ENCODE measurements around the gene CROCC2. TPM values are rescaled to one million over a fixed set of nuclear protein-coding genes. Genes with fewer than 3 reads are reported as not detected.

Gene CROCC2
- polyA plus RNA-seq, 1 of the 3 experiments (the other 2 are of a cell fraction): not detected

- no peak for TF ChIP-seq USF1 (IDR thresholded peaks at IDR 0.05; ENCODE audit: borderline replicate concordance, low read depth)
Measured at GRCh38 chr2:241025639-241026038, 119.5 kb downstream of the CROCC2 start (continued).

GRCh38 chr2:241029599-241030332 is 123.6 kb downstream of the CROCC2 start:
- ChIA-PET POLR2A (no interaction called here), CTCF (no interaction called here)
- Histone ChIP-seq H3K4me1 (ENCODE audit: control insufficient read depth in 1 of 2, insufficient read depth in 2 of 2, low read depth in 1 of 2, low read length in 1 of 2) (no peaks in the 10 kb centered on the region), H3K27ac (ENCODE audit: low read depth in 2 of 2, low read length in 1 of 2) (no peak overlapping the region), H3K9ac (no peak overlapping the region), H3K4me2 (no peak overlapping the region), H3K9me2 (no peaks in the 10 kb centered on the region), H3K9me3 (peaks cover 8% of the 10 kb centered on the region; the same call in 1 of the 2 replicates), H4K20me1 (ENCODE audit: insufficient read depth) (no peaks in the 10 kb centered on the region), H2AFZ (ENCODE audit: low read depth) (no peak overlapping the region), H3K79me2 (ENCODE audit: insufficient read depth) (no peaks in the 10 kb centered on the region), H3K36me3 (replicated peaks in 1 of 2; ENCODE audit: control insufficient read depth in 1 of 2, insufficient read depth in 2 of 2, low read length in 1 of 2) (no peaks in the 10 kb centered on the region), H3F3A (replicated peaks; ENCODE audit: insufficient read depth) (no peaks in the 10 kb centered on the region), H3K27me3 (ENCODE audit: insufficient read depth) (no peaks in the 10 kb centered on the region), H3K4me3 (ENCODE audit: low read depth in 2 of 2, low read length in 1 of 2) (no peak overlapping the region)
- TF ChIP-seq FOSL2 (IDR thresholded peaks at IDR 0.05; ENCODE audit: borderline replicate concordance, low read depth) (no peak), RAD21 (IDR thresholded peaks at IDR 0.05; ENCODE audit: low read length) (no peak), GATA2 (CRISPR knock-in tag; IDR thresholded peaks at IDR 0.05) (no peak), MEF2A (IDR thresholded peaks at IDR 0.05; ENCODE audit: borderline replicate concordance, low read depth) (no peak), USF1 (IDR thresholded peaks at IDR 0.05; ENCODE audit: borderline replicate concordance, low read depth) (no peak), POLR2AphosphoS5 (IDR thresholded peaks at IDR 0.05; ENCODE audit: low read depth, low read length) (no peak), PBX3 (IDR thresholded peaks at IDR 0.05) (no peak), GABPA (IDR thresholded peaks at IDR 0.05; ENCODE audit: low read depth) (no peak), MXI1 (IDR thresholded peaks at IDR 0.05; ENCODE audit: low read depth, low read length) (no peak), CHD2 (IDR thresholded peaks at IDR 0.05; ENCODE audit: low read length, partially characterized antibody) (no peak), EP300 (IDR thresholded peaks at IDR 0.05; ENCODE audit: borderline replicate concordance in 1 of 2, low read depth in 1 of 2, low read length in 1 of 2) (no peak), SIN3A (IDR thresholded peaks at IDR 0.05; ENCODE audit: borderline replicate concordance, low read depth, low read length) (no peak), JUND (IDR thresholded peaks at IDR 0.05) (no peak), REST (IDR thresholded peaks at IDR 0.05; ENCODE audit: low read depth, low read length) (no peak), RCOR1 (IDR thresholded peaks at IDR 0.05; ENCODE audit: low read length) (no peak), FOXJ3 (CRISPR knock-in tag; IDR thresholded peaks at IDR 0.05) (no peak)
- TF ChIP-seq, protein P1, sequence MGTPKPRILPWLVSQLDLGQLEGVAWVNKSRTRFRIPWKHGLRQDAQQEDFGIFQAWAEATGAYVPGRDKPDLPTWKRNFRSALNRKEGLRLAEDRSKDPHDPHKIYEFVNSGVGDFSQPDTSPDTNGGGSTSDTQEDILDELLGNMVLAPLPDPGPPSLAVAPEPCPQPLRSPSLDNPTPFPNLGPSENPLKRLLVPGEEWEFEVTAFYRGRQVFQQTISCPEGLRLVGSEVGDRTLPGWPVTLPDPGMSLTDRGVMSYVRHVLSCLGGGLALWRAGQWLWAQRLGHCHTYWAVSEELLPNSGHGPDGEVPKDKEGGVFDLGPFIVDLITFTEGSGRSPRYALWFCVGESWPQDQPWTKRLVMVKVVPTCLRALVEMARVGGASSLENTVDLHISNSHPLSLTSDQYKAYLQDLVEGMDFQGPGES (IDR thresholded peaks at IDR 0.05; ENCODE audit: low read depth, low read length): no peak
- DNase-seq: no peak
- WGBS (ENCODE audit: low lambda C conversion rate): 44% methylated on average over 2 of the region's 17 CpGs
